CMK (cell line): Measurements from ENCODE around the gene POGLUT3.

Experiments
- DNase-seq: peaks from one replicate; pipeline ENCODE4 v3.0.0-alpha.2; 2010; ENCODE audit warnings: low read depth

Gene POGLUT3, protein sequence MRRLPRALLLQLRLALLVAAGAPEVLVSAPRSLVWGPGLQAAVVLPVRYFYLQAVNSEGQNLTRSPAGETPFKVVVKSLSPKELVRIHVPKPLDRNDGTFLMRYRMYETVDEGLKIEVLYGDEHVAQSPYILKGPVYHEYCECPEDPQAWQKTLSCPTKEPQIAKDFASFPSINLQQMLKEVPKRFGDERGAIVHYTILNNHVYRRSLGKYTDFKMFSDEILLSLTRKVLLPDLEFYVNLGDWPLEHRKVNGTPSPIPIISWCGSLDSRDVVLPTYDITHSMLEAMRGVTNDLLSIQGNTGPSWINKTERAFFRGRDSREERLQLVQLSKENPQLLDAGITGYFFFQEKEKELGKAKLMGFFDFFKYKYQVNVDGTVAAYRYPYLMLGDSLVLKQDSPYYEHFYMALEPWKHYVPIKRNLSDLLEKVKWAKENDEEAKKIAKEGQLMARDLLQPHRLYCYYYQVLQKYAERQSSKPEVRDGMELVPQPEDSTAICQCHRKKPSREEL

DNA sequence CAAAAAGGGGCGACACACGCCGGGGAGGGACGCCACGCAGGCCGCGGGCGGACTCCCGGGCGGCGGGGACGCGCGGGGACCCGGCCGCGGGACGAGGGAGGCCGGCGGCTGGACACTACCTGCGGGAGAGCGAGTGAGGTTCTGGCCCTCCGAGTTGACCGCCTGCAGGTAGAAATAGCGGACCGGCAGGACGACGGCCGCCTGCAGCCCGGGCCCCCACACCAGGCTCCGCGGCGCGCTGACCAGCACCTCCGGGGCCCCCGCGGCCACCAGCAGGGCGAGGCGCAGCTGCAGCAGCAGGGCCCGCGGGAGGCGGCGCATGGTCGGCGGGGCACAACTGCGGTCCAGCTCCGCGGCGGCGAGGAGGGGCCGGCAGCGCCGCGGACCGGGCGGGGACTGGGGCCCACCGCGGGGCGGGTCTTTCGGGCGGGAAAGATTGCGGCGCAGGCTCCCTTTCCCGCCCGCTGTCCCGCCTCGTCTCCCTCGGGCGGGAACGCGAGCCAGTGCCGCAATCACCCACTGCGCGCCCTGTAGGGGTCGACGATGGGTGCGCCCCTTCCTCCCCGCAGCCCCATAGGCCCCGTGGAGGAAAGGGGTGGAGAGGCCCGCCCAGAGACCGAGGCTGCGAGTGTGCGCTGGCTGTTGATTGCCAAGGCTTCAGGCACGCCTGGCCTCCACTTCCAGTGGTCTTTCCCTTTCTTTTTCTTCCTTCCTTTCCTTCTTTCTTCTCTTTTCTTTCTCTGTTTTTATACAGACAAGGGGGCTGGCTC lies at the start of gene POGLUT3:
Gene POGLUT3, minus strand, starts transcription at position 339 of the 770 bp plus-strand sequence. Its CDS starts 18 bp downstream, at position 321.
- DNase-seq: peak; percentile 27

DNA sequence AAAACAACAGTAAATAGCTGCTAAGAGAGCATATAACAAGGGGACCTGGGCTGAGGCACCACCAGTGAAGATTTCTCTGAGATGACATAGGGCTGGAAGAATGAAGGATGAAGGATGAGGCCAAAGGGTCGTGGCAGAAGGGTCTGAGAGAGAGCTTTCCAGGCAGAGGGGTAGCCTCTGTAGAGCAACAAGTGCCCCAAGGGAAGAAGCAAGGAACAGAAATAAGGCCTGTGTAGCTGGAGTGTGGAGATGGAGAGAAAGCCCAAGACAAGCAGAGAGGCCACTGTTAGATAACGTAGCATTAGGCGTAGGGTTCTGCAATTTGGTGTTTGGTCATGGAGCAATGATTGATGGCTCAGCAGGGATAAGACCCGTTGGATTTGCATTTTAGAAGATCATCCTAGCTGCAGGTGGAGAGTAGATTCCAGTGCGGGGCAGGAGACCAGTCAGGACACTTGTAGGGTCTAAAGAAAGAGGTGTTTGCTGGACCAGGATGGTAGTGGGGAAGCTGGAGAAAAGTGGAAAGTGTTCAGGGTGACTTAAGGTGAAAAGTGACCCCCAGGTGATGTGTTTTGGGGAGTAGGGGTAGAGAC lies 47.8 kb upstream of the POGLUT3 start:
- no peak for DNase-seq

DNA sequence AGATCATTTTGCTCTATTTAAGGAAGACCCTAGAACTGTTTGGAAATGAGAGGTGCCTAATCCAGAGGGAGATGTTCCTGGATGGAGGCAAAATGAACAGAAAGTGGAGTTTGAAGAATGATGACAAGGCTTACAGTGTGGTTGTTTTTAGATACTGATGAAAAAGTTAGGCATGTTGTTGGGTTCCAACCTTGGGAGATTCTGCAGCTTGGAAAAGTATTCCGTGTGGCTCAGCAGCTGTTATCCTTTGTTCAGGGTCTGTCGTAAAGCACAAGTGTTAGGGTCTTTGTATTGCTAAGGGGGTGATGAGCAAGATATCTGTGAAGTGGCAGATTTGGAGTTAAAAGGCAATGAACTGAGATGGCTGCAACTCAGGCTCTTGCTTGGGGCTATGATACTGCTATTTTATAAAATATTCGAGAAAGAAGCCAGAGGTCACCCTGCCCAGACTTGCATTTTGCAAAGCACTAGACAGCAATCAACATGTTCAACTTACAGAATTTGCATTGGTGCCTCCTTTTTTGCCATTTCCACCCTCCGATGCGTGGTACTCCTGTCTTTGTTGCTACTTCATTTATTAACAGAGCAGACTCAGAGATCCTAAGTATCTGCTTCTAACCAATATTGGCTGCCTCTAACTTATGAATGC lies 45.3 kb upstream of the POGLUT3 start:
- DNase-seq: no peak

DNA sequence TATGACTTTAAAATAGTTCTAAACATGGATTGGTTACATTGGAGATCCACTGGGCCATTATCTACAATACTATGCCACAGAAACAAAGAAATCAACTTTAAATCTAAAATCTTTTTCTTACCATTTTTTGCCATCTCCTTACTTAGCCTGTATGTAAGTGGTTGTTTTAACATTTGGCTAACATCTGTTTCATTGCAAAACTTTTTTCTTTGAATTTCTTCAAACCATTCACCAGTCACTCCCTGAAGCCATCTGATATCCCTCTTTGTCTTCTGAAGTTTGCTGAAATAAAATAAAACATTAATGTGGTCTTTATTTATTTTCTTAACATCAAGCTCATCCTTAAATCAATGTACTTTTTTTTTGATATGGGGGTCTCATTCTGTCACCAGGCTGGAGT lies 43.3 kb upstream of the POGLUT3 start:
- no peak for DNase-seq

DNA sequence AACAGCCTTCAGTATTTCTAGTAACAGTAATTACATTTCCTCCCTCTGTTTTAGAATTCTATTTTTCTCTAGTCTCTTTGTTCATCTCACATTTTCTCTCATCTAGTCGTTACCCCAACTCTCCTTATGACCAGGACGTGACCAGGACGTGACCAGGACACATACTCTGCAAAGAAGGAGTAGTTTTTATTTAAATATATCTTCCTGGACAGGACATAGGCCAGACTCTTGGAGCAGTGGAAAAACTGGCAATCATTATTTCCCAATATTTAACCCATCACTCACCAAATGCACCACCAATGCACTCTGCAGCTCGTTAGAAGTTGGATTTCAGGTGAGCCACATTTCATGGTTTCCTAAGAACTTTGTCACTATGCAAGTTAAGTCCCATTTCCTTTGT lies 40.3 kb upstream of the POGLUT3 start:
- no peak for DNase-seq

DNA sequence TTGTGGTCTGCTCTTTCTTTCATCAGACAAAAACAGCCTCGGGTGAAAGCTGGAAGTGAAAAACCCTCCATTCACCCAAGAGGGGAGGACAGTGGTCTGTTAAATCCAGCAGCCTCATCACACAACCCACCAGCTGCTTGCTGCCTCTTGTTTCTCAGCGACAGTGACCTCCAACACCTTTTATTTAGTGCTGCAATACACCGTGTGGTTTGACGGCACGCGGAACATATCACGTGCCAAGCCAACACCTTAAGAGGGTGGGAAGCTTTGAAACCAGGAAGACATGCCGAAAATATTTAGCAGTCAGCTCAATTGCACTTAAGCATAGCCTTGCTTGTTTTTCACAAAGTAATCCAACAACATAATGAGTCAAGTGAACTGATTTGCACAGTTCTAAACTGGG lies 39.8 kb upstream of the POGLUT3 start:
- DNase-seq: no peak

DNA sequence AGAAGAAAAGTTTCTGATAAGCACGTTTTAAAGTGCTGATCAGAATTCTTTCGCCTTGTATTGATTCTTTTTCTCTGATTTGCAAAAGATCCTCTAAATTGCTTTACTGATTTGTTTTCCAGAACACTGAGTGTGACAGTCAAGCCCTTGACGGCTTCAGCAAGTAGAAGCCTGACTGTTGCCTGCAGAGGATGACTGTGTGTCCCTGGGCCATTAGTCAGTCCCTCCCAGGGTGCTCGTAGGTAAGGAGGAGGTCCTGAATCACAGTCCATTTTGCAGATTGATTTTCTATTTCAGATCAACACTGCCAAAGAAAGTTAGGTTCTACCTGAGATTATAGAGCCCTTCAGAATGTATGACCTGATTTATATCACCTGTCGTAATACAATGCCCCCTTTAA lies 38.6 kb upstream of the POGLUT3 start:
- DNase-seq: no peak

DNA sequence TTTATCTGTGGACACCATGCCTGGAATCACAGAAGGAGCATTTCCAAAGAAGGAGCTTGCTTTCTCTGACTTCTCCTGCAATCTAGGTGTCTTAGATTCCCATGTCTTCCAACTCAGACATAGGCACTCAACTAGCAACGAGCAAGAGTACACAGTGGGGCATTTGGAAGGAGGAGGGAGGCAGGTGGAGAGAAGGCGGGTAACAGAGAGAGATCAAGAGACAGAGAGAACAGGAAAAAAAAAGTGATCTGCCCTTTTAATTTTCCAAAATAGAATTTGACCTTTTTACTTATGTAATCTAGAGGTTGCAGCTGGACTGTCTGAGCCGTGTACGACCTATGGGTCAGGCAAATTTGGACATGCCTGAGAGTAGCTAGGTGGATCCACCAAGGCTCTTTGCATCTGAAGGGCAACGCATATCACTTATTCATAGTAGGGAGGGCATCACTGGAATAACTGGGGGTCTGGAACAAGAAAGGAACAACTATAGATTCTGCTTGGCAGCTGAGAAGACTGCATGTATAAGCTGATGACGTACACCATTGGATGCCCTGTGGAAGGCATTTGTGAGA lies 37.3 kb upstream of the POGLUT3 start:
- DNase-seq: no peak

DNA sequence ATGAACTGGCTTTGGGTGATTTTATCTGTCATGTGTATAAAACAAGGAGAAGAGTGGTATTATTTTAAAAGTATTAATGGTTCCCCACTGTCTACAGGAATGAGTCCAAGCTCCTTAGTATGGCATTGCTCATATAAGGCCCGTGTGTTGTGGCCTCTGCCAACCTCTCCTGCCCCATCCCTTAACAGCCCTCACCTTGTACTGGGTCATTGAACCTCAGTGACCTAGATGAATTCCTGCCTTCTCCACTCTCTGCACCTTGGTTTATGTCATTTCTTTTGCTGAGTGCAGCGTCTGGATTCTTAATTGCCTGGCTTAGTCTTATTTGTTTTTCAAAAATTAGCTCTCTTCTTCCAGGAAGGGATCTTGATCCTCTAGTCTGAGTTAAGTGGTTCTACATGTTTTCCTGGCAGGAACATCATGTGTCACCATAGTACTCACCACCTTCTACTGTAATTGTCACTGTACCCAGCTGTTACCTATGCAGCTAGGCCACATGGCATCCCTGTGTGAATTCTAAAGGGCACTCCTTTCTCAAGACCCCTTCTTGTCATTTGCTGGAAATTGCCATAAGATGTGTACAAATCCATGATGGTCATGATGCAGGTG lies 36.2 kb upstream of the POGLUT3 start:
- no peak for DNase-seq

DNA sequence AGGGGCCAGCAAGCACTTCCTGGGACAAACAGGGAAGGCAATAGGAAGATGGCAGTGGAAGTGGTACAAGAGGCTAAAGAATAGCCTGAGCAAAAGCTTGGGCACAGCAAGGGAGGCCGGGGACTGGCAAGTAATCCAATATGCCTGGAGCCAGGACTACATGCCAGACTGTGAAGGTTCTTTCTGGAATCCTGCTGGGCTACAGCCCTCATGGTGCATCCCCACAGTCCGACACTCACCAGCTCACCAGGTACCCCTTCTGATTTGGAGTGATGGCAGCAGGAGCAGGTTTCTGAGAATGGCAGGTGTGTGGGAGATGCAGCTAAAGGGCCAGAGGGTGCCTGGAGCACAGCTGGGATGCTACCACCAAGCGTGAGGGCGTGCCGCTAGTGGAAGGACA lies 32.2 kb upstream of the POGLUT3 start:
- no peak for DNase-seq

DNA sequence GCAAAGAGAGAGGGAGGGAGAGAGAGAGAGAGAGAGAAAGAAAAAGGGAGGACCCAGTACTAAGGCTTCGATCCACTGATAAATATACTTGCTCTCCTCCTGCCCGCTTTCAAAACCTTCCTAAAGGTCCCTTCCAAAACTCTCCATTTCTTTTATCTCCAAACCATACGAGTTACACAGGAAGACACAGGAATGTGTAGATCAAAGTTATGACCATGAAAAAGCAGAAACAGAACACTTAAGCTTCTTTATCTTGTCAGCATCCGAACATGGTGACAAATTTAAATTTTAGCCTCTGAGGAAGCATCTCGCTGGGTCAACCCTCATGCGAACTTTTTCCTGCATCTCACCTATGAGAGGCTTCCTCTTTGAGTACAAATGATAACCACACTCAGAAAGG lies 29.2 kb upstream of the POGLUT3 start:
- no peak for DNase-seq

DNA sequence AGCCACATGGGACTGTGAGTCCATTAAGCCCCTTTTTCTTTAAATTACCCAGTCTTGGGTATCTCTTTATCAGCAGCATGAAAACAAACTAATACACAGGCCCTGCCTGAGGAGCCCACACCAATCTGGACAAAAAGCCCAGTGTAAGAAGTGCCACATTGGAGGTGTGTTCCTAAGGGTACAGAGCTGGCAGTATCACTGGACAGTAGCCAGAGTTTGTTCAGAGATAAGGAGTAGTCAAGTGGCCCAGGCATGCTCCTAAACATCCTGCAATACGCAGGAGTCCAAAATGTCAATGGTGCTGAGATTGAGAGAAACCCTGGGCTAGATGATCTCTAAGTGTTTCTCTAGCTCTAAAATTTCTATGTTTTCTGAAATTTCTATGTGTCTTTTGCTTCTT lies 27.0 kb upstream of the POGLUT3 start:
- no peak for DNase-seq

DNA sequence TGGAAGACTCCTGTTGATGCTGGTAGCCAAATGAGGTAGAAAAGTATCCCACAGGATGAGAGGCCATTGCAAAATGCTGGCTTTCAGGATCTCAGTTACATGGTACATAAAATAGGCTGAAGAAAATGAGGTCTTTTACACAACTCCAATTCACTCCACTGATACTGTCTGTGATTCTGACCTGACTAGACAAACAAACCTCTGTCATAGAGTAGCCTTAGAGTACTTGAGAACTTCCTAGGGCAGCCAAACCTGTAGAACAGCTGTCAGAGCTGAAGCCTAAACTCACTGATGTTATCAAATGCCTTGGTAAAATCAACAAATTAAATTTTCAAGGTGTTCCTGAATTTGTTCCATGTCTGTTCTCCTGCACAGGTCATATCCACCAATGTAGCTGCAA lies 26.2 kb upstream of the POGLUT3 start:
- no peak for DNase-seq

DNA sequence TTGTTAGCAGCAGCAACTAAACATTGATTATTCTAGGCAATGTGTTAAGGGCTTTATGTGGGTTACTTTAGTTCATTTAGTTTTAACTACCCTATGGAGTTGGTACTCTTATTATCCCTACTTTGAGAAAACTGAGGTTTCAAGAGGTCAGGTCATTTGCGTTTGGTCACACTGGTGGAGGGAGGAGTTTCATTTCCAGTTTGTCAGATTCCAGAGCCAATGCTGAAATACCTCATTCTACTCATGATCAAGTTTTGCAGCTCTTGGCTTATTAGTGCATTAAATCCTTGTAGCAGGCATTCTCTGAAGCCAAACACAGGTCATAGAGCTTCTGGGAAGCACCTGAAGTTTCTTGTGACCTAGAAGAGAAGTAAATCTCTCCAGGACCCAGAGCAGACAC lies 24.1 kb upstream of the POGLUT3 start:
- DNase-seq: no peak

DNA sequence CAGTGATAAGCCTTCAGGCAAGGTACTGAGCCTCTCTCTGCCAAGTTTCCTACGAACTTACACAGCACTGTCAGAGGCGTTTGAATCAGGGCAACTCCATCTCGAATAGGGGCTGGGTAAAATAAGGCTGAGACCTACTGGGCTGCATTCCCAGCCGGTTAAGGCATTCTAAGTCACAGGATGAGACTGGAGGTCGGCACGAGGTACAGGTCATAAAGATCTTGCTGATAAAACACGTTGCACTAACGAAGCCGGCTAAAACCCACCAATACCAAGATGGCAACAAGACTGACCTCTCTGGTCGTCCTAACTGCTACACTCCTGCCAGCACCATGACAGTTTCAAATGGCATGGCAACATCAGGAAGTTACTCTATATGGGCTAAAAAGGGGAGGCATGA lies 20.4 kb upstream of the POGLUT3 start:
- no peak for DNase-seq

DNA sequence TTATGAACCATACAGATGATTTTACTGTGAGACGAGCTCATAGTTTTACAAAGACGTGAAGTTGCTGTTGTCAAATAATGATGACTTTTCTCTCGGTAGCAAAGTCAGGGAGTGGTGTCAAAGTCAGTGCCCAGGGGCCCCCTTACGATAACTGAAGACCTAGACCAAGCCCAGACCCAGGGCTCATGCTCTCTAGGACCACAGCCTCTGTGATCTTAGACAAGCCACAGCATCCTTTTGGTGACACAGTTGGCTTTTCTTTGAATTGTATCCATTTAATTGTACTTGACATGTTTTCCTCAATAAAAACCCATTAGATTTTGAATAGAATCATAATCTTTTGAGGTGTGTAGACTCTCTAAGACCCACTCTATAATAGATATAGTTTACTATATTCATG lies 17.9 kb upstream of the POGLUT3 start:
- DNase-seq: no peak

DNA sequence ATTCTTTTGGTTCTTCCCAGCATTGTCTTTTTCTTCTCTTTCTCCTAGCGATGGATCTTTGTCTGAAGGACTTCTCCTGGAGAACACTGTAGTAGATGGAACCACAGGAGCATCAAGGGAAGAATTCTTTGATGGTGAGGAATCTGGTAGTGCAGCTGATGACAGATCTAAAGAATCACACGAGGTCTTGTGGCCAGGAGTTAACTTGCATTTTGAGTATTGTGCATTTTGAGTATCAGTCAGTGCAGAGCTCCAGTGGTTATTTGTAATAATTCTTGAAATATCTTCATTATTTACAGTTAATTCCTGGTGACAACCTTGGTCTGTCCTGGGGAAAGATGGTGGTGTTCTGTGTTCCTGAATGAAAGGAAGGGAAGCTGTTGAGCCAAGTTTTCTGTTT lies 14.5 kb upstream of the POGLUT3 start:
- no peak for DNase-seq

DNA sequence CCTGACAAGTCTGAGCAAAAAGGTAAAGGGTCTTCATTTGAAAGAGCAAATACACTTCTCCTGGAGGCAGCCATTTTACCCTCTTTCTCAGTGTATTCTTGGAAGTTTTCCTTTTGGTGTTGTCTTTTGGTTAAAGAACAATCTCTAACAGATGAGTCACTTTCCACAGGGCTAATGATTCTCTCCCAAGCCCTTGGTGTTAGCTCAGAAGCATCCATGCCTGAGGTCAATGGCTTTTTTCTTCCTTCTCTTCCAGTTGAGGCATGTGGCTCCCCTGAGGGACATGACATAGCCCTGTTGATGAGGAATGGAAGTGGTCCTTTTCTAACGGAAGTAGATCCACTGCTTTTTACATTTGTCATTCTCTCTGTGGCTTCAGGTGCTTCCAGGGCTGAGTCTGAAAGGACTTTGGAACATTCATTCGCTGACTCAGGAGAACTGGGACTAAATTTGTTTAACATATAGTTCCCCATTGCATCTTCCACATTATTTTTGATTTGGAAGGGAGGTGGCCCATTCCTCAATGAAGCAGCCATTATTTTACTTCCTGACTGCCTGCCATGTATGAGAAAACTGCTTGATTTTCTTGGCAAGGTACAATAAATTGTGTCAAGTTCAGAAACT lies 13.8 kb upstream of the POGLUT3 start:
- no peak for DNase-seq

DNA sequence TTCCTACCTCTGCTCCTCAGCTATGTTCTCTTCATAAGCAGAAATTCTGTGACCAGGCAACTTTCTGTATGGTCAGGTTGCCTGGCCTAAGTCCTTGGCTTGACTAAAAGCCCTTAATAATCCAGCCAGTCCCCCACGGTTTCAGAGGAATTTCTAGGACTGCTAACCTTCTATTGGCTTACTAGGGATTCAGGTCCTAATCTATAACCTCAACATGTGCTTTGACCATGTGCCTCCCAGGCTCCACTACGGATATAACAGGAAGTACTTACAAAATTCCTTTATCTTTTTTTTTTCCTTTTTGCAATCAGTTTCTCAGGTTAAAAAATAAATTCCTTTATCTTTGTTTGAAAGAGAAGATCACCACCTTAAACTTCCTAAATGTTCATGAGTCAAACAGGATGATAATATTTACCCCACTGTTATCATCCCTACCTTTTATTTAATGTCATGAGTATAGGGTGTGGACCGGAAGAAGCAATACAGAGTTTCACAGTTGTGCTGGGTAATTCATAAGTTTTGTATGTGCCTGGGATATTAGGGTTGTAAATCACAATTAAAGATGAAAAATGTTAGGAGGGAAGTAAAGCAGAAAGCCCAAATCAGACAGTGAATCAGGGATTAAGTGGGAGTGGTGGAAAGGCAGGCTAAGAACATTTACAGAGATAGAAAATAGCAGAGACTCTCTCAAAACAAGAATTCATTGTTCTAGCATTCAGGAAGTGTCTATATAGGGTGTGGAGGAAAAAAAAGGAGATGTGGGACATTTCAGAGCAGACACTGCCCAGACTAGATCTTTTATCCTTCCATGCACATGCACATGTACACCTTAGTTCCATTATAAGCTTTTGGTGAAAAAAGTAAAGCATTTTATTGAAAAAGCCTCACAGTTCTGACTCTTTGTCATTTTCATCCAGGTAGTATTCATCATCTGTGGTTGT lies 10.7 kb upstream of the POGLUT3 start:
- no peak for DNase-seq

DNA sequence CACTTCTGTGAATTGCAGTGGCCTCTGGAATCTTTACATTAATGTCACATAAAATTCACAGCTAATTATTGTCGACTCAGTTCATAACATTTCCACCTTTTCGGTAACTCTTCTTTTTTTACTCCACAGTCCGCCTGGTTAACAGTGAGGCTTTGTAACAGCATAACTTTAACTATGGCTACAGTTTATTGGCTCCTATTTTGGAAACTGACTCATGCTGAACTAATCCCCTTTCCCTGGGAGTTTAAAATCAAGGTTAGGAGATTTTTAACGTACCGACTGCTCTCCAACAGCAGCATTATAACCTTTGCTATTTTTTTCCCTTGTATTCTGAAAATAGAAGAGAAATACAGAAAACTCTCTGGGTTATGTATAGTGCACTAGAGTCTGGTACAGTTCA lies 3.2 kb upstream of the POGLUT3 start:
- no peak for DNase-seq
